Mesodermal cell (in vitro differentiated cells): Measurements from ENCODE around the gene HBM. TPM values are rescaled to one million over a fixed set of nuclear protein-coding genes. Genes with fewer than 3 reads are reported as not detected.
"Not testable (repeated sequence)": the region's sequence is repeated elsewhere in the genome, so short reads cannot be mapped to it uniquely, and the experiment has no call there.

ENCODE experiments used
- H3K27ac ChIP-seq: 2 replicates; pipeline ENCODE4 v1.7.0; 2013; ENCODE audit warnings: mild to moderate bottlenecking, low read depth, low read length, moderate library complexity; ENCODE audit not compliant: severe bottlenecking
- H3K36me3 ChIP-seq: 2 replicates; pipeline ENCODE4 v1.7.1; 2013; ENCODE audit warnings: mild to moderate bottlenecking, low read length, moderate library complexity; ENCODE audit not compliant: control insufficient read depth, insufficient read depth
- H3K4me1 ChIP-seq: one replicate; pipeline ENCODE4 v1.7.1; 2013; ENCODE audit warnings: mild to moderate bottlenecking, low read length; ENCODE audit not compliant: insufficient read depth, control insufficient read depth, poor library complexity, severe bottlenecking
- H3K4me3 ChIP-seq: 2 replicates; pipeline ENCODE4 v1.7.0; 2013; ENCODE audit warnings: low read length, control low read depth, mild to moderate bottlenecking; ENCODE audit not compliant: insufficient read depth, poor library complexity, severe bottlenecking; ENCODE audit errors: extremely low read depth
- H3K9me3 ChIP-seq: 2 replicates; pipeline ENCODE4 v1.7.1; 2013; ENCODE audit warnings: mild to moderate bottlenecking, low read length, moderate library complexity; ENCODE audit not compliant: control insufficient read depth
- WGBS, 2 experiments: methylation state at CpG; one replicate each; pipeline ENCODE4 v1.1.5; 2013; ENCODE audit warnings: missing lambda C conversion rate in 2 of 2; ENCODE audit not compliant: insufficient coverage in 2 of 2; 5-methylcytosine and 5-hydroxymethylcytosine counted together
- polyA plus RNA-seq, 2 experiments: library from polyadenylated mRNA; stranded (reverse); fragments of 50-300 nt; gene quantifications; one replicate each; pipeline ENCODE4 v1.2.3, GENCODE V29; 2013

Gene HBM
- not detected for polyA plus RNA-seq (2013, experiment 1 of 2)
- polyA plus RNA-seq (2013, experiment 2 of 2): not detected

GRCh38 chr16:165539-166374 is at the start of gene HBM:
Gene HBM, plus strand, starts transcription at chr16:165978. Its CDS starts 20 bp downstream, at chr16:165998.
- Histone ChIP-seq H3K4me1 (peaks cover 11% of the 10 kb centered on the region), H3K36me3 (no peaks in the 10 kb centered on the region), H3K4me3 (no peak within 1 kb of the TSS), H3K27ac (no peak within 1 kb of the TSS), H3K9me3 (no peaks in the 10 kb centered on the region)
- 5 to 6% methylated on average over 58 to 68 of the region's 75 CpGs for WGBS, 2 experiments

- Histone ChIP-seq H3K36me3 (peaks cover 33% of the 10 kb centered on the region), H3K4me3 (no peak overlapping the region), H3K27ac (no peak overlapping the region), H3K9me3 (no peaks in the 10 kb centered on the region), H3K4me1 (peaks cover 15% of the 10 kb centered on the region)
- 83 to 95% methylated on average over 5 of the region's 7 CpGs for WGBS, 2 experiments
Observed at GRCh38 chr16:116015-116414, 49.8 kb upstream of the HBM start.

GRCh38 chr16:117379-118365 is 48.1 kb upstream of the HBM start:
- no peak overlapping the region for H3K4me3 ChIP-seq
- 79 to 82% methylated on average over 13 to 16 of the region's 19 CpGs for WGBS, 2 experiments

GRCh38 chr16:118857-119256 is 46.9 kb upstream of the HBM start:
- Histone ChIP-seq H3K36me3 (peaks cover 22% of the 10 kb centered on the region), H3K27ac (no peak overlapping the region), H3K9me3 (no peaks in the 10 kb centered on the region), H3K4me3 (no peak overlapping the region), H3K4me1 (peaks cover 2% of the 10 kb centered on the region)
- 95 to 100% methylated on average over 1 to 2 of the region's 2 CpGs for WGBS, 2 experiments

More at GRCh38 chr16:117379-118365, 48.1 kb upstream of the HBM start:
- Histone ChIP-seq H3K9me3 (no peaks in the 10 kb centered on the region), H3K36me3 (peaks cover 22% of the 10 kb centered on the region), H3K4me1 (peaks cover 14% of the 10 kb centered on the region), H3K27ac (no peak overlapping the region)

- Histone ChIP-seq H3K27ac (no peak overlapping the region), H3K9me3 (no peaks in the 10 kb centered on the region), H3K4me1 (no peaks in the 10 kb centered on the region), H3K36me3 (peaks cover 21% of the 10 kb centered on the region), H3K4me3 (no peak overlapping the region)
- WGBS, 2 experiments: 93 to 100% methylated on average over 3 of the region's 5 CpGs
Observed at GRCh38 chr16:119295-119694, 46.5 kb upstream of the HBM start.

- no peak overlapping the region for H3K27ac ChIP-seq
- 73 to 85% methylated on average over 2 of the region's 3 CpGs for WGBS, 2 experiments
- H3K4me3 ChIP-seq: no peak overlapping the region
- H3K36me3 ChIP-seq: peaks cover 17% of the 10 kb centered on the region
- no peaks in the 10 kb centered on the region for H3K9me3 ChIP-seq
- H3K4me1 ChIP-seq: no peaks in the 10 kb centered on the region
Observed at GRCh38 chr16:119835-120491, 45.8 kb upstream of the HBM start.

GRCh38 chr16:120756-121155 is 45.0 kb upstream of the HBM start:
- WGBS, 2 experiments: 80% methylated on average over 1 of the region's 2 CpGs
- no peak overlapping the region for H3K4me3 ChIP-seq
- no peaks in the 10 kb centered on the region for H3K9me3 ChIP-seq
- no peak overlapping the region for H3K27ac ChIP-seq
- H3K4me1 ChIP-seq: no peaks in the 10 kb centered on the region
- H3K36me3 ChIP-seq: peaks cover 17% of the 10 kb centered on the region

- Histone ChIP-seq H3K4me3 (no peak overlapping the region), H3K36me3 (peaks cover 2% of the 10 kb centered on the region), H3K9me3 (no peaks in the 10 kb centered on the region), H3K4me1 (no peaks in the 10 kb centered on the region), H3K27ac (no peak overlapping the region)
- no CpG with 5 or more reads among the region's 1 CpG for WGBS, 2 experiments
Observed at GRCh38 chr16:122361-122760, 43.4 kb upstream of the HBM start.

GRCh38 chr16:123558-124350 is 42.0 kb upstream of the HBM start:
- 81 to 84% methylated on average over 8 of the region's 19 CpGs for WGBS, 2 experiments
- not testable (repeated sequence) for H3K36me3 ChIP-seq, H3K27ac ChIP-seq, H3K9me3 ChIP-seq, H3K4me1 ChIP-seq, H3K4me3 ChIP-seq

GRCh38 chr16:125011-125410 is 40.8 kb upstream of the HBM start:
- H3K9me3 ChIP-seq: no peaks in the 10 kb centered on the region
- H3K4me3 ChIP-seq: no peak overlapping the region
- no peak overlapping the region for H3K27ac ChIP-seq
- 96 to 100% methylated on average over 2 to 3 of the region's 3 CpGs for WGBS, 2 experiments
- no peaks in the 10 kb centered on the region for H3K4me1 ChIP-seq
- no peaks in the 10 kb centered on the region for H3K36me3 ChIP-seq
